ENCODE measurements around the gene PID1. TPM values are rescaled to one million over a fixed set of nuclear protein-coding genes. Genes with fewer than 3 reads are reported as not detected.

The PID1 gene
- total RNA-seq, 1 experiment from 2014 or later, result not detected

DNA sequence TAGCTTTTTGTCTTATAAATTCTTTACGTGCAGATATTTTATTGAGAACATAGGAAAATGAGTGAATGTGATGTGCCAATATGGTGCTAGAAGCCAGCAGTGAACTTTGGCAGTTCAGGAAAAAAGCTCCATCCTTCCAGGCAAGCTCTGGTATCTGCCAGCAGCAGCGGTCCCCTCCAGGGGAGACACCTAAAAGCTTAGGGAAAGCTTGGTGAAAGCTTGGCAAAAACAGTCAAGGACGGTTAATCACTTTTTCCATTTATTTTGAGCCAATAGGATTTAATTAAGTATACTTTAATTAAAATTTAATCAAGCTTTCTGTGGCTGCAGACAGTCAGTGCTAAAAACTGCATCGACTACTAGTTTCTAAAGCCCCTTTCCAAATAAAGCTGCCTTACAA lies 60.4 kb downstream of the PID1 start:
- no peaks in the 10 kb centered on the region for H4K20me1 ChIP-seq (ENCODE audit: insufficient read depth)
- no peak overlapping the region for H3K27ac ChIP-seq
- TF ChIP-seq EZH2 (IDR thresholded peaks at IDR 0.05; ENCODE audit: low read depth), result no peak
- TF ChIP-seq, protein P1, sequence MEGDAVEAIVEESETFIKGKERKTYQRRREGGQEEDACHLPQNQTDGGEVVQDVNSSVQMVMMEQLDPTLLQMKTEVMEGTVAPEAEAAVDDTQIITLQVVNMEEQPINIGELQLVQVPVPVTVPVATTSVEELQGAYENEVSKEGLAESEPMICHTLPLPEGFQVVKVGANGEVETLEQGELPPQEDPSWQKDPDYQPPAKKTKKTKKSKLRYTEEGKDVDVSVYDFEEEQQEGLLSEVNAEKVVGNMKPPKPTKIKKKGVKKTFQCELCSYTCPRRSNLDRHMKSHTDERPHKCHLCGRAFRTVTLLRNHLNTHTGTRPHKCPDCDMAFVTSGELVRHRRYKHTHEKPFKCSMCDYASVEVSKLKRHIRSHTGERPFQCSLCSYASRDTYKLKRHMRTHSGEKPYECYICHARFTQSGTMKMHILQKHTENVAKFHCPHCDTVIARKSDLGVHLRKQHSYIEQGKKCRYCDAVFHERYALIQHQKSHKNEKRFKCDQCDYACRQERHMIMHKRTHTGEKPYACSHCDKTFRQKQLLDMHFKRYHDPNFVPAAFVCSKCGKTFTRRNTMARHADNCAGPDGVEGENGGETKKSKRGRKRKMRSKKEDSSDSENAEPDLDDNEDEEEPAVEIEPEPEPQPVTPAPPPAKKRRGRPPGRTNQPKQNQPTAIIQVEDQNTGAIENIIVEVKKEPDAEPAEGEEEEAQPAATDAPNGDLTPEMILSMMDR (conservative IDR thresholded peaks at IDR 0.05), result no peak
- no peaks in the 10 kb centered on the region for H3K4me1 ChIP-seq (replicated peaks; ENCODE audit: insufficient read depth)
- H3K79me2 ChIP-seq (ENCODE audit: low read depth), result no peaks in the 10 kb centered on the region
- no peaks in the 10 kb centered on the region for H3K36me3 ChIP-seq (ENCODE audit: low read depth)
- no peaks in the 10 kb centered on the region for H3K9me2 ChIP-seq (ENCODE audit: insufficient read depth)
- H3F3A ChIP-seq (ENCODE audit: insufficient read depth, low read depth), result no peaks in the 10 kb centered on the region
- no peak overlapping the region for H3K4me2 ChIP-seq
- POLR2A ChIA-PET (ENCODE audit: unreplicated experiment), result no interaction called here
- H2AFZ ChIP-seq, result no peak overlapping the region
- no peaks in the 10 kb centered on the region for H3K9me3 ChIP-seq (ENCODE audit: insufficient read depth, low read depth)
- no TSS peak for BruUV-seq (replicated peaks)
- intact Hi-C loops (cut with micrococcal nuclease; ENCODE audit: unreplicated experiment), result no loop called here
- no peak for DNase-seq
- no peak overlapping the region for H3K4me3 ChIP-seq
- CTCF ChIA-PET, result no interaction called here
- H3K27me3 ChIP-seq (ENCODE audit: insufficient read depth, low read depth), result no peaks in the 10 kb centered on the region

DNA sequence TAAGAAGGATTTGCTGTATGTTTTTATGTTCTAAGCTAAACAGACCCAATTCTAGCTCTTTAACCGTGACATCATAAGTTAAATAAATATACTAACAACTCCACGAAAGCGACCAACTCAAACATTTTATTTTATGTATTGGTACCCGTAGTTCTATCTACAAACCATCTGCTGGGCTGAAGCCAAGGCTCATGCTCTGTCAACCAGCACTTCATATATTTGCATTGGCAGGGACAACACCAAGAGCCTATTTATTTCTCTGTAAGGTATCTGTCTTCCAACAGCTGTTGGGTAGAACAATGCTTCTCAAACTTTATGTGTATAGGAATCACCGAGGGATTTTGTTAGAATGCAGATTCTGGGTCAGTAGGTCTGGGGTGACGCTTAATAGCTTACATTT lies 64.5 kb downstream of the PID1 start:
- POLR2A ChIA-PET (ENCODE audit: unreplicated experiment), result no interaction called here
- H3K4me1 ChIP-seq (replicated peaks; ENCODE audit: insufficient read depth), result no peaks in the 10 kb centered on the region
- H2AFZ ChIP-seq, result no peak overlapping the region
- no peak for TF ChIP-seq EZH2 (IDR thresholded peaks at IDR 0.05; ENCODE audit: low read depth)
- TF ChIP-seq, protein P1 (conservative IDR thresholded peaks at IDR 0.05), result no peak
- H4K20me1 ChIP-seq (ENCODE audit: insufficient read depth), result no peaks in the 10 kb centered on the region
- H3K36me3 ChIP-seq (ENCODE audit: low read depth), result no peaks in the 10 kb centered on the region
- no peak overlapping the region for H3K4me2 ChIP-seq
- intact Hi-C loops (cut with micrococcal nuclease; ENCODE audit: unreplicated experiment), result no loop called here
- CTCF ChIA-PET, result no interaction called here
- H3K79me2 ChIP-seq (ENCODE audit: low read depth), result no peaks in the 10 kb centered on the region
- H3K27me3 ChIP-seq (ENCODE audit: insufficient read depth, low read depth), result no peaks in the 10 kb centered on the region
- BruUV-seq (replicated peaks), result no TSS peak
- no peak overlapping the region for H3K4me3 ChIP-seq
- no peak overlapping the region for H3K27ac ChIP-seq
- H3K9me2 ChIP-seq (ENCODE audit: insufficient read depth), result no peaks in the 10 kb centered on the region
- DNase-seq, result no peak
- no peaks in the 10 kb centered on the region for H3K9me3 ChIP-seq (ENCODE audit: insufficient read depth, low read depth)
- no peaks in the 10 kb centered on the region for H3F3A ChIP-seq (ENCODE audit: insufficient read depth, low read depth)

DNA sequence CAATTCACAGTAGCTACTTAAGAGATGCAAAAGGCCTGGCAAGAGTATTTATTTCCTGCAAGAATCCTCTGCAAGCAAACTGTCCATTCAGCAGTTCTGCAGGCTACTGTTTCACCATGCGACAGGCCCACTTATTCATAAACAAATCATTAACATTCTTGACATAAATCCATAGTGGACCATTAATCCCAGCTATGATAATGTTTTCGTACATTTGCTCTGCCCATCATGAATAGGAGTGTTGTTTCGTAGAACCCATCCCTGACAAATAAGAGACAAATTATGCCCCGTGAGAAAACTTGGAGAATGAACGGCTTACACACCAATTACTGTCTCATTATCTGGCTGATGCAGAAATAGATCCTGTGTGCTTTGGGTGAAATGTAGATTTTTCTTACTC lies 65.4 kb downstream of the PID1 start:
- Histone ChIP-seq H3K27ac (no peak overlapping the region), H3K4me1 (replicated peaks; ENCODE audit: insufficient read depth) (no peaks in the 10 kb centered on the region), H3F3A (ENCODE audit: insufficient read depth, low read depth) (no peaks in the 10 kb centered on the region), H3K9me3 (ENCODE audit: insufficient read depth, low read depth) (no peaks in the 10 kb centered on the region), H3K9me2 (ENCODE audit: insufficient read depth) (no peaks in the 10 kb centered on the region), H3K4me3 (no peak overlapping the region), H4K20me1 (ENCODE audit: insufficient read depth) (no peaks in the 10 kb centered on the region), H3K4me2 (no peak overlapping the region), H3K36me3 (ENCODE audit: low read depth) (no peaks in the 10 kb centered on the region), H2AFZ (no peak overlapping the region), H3K79me2 (ENCODE audit: low read depth) (no peaks in the 10 kb centered on the region), H3K27me3 (ENCODE audit: insufficient read depth, low read depth) (no peaks in the 10 kb centered on the region)
- TF ChIP-seq, protein P1 (conservative IDR thresholded peaks at IDR 0.05), result no peak
- no peak for TF ChIP-seq EZH2 (IDR thresholded peaks at IDR 0.05; ENCODE audit: low read depth)
- intact Hi-C loops (cut with micrococcal nuclease; ENCODE audit: unreplicated experiment), result no loop called here
- POLR2A ChIA-PET (ENCODE audit: unreplicated experiment), result no interaction called here
- CTCF ChIA-PET, result interaction anchor here (0.7 kb wide), 1 partner anchor 149 kb away, joined by 3 read pairs; no protein-coding TSS in a partner anchor
- no TSS peak for BruUV-seq (replicated peaks)
- DNase-seq, result no peak

Measured in PC-9 (cell line).